H1 (cell line): Measurements from ENCODE around the gene RIPOR2. TPM values are rescaled to one million over a fixed set of nuclear protein-coding genes. Genes with fewer than 3 reads are reported as not detected.

Experiments
- CTCF ChIA-PET: fragments of 300-600 bp; sonication (Branson Sonifier 250); formaldehyde crosslinking; loops from one replicate; lab custom pipeline; 2021; ENCODE audit not compliant: partially characterized antibody; lab: Charles Lee
- POLR2A ChIA-PET: fragments of 300-600 bp; sonication (Branson Sonifier 250); formaldehyde crosslinking; loops from one replicate; lab custom pipeline; 2021; ENCODE audit warnings: inconsistent platforms; ENCODE audit not compliant: partially characterized antibody; lab: Charles Lee
- DNase-seq, 2 experiments: peaks; one replicate each; pipeline versions ENCODE4 v3.0.0 to v3.0.0-alpha.2; 2010 to 2022; ENCODE audit warnings: low spot score in 2 of 2, low read depth in 1 of 2, mixed read lengths in 1 of 2
- FAIRE-seq: peaks from 2 replicates; lab custom pipeline; 2011; peaks lifted over from hg19 to GRCh38; lab: Jason Lieb, UNC
- H2AFZ ChIP-seq: 2 replicates; pipeline ENCODE4 v1.8.1; 2012; ENCODE audit warnings: low read length, inconsistent platforms
- H2AK5ac ChIP-seq: 2 replicates; pipeline ENCODE4 v1.6.1; 2013; ENCODE audit warnings: low read depth, low read length
- H2BK120ac ChIP-seq: replicated peaks from 2 replicates; pipeline ENCODE3; 2013; ENCODE audit warnings: low read depth, low read length, inconsistent platforms
- H2BK12ac ChIP-seq: 2 replicates; pipeline ENCODE4 v1.6.1; 2013; ENCODE audit warnings: low read depth, low read length
- H2BK15ac ChIP-seq: 2 replicates; pipeline ENCODE4 v1.6.1; 2013; ENCODE audit warnings: low read length
- H2BK20ac ChIP-seq: 2 replicates; pipeline ENCODE4 v1.6.1; 2013; ENCODE audit warnings: low read length
- H2BK5ac ChIP-seq: 2 replicates; pipeline ENCODE4 v1.6.1; 2013; ENCODE audit warnings: low read depth, low read length
- H3K14ac ChIP-seq: 2 replicates; pipeline ENCODE4 v1.6.1; 2013; ENCODE audit warnings: inconsistent platforms; ENCODE audit not compliant: insufficient read length
- H3K18ac ChIP-seq: 2 replicates; pipeline ENCODE4 v1.6.1; 2013; ENCODE audit warnings: low read length; ENCODE audit errors: extremely low read depth
- H3K23ac ChIP-seq: 2 replicates; pipeline ENCODE4 v1.6.1; 2013; ENCODE audit warnings: inconsistent platforms; ENCODE audit not compliant: insufficient read length
- H3K23me2 ChIP-seq: 2 replicates; pipeline ENCODE4 v1.6.1; 2013; ENCODE audit warnings: low read depth, low read length
- H3K27ac ChIP-seq: 2 replicates; pipeline ENCODE4 v1.6.1; 2011; ENCODE audit warnings: low read depth, low read length, inconsistent platforms
- H3K27me3 ChIP-seq, 4 experiments: replicated peaks in 1 of 4; 1 replicate in 1 of 4; 2 replicates in 3 of 4; pipeline versions ENCODE4 v1.6.1 to v1.8.1; 2011 to 2013; ENCODE audit warnings: low read length in 3 of 4, mild to moderate bottlenecking in 3 of 4, inconsistent platforms in 2 of 4, mixed read lengths in 2 of 4, moderate library complexity in 1 of 4; ENCODE audit not compliant: control insufficient read depth in 3 of 4, insufficient read depth in 3 of 4; ENCODE audit errors: extremely low read depth in 1 of 4
- H3K36me3 ChIP-seq, 4 experiments: 2 replicates each; pipeline versions ENCODE4 v1.6.1 to v1.8.1; 2011 to 2013; ENCODE audit warnings: mild to moderate bottlenecking in 4 of 4, low read length in 3 of 4, moderate library complexity in 2 of 4, control low read depth in 1 of 4, inconsistent platforms in 1 of 4; ENCODE audit not compliant: insufficient read depth in 4 of 4, control insufficient read depth in 2 of 4
- H3K4ac ChIP-seq: replicated peaks from 2 replicates; pipeline ENCODE3; 2013; ENCODE audit warnings: low read length, low read depth, mixed read lengths, inconsistent platforms; ENCODE audit not compliant: insufficient read length
- H3K4me1 ChIP-seq, 4 experiments: replicated peaks in 1 of 4; 1 replicate in 1 of 4; 2 replicates in 3 of 4; pipeline versions ENCODE4 v1.6.1 to v1.8.1; 2011 to 2013; ENCODE audit warnings: low read length in 3 of 4, inconsistent platforms in 2 of 4, mixed read lengths in 1 of 4; ENCODE audit not compliant: insufficient read depth in 4 of 4, control insufficient read depth in 3 of 4
- H3K4me2 ChIP-seq, 2 experiments: 2 replicates each; pipeline versions ENCODE4 v1.6.1 to v1.8.1; 2011 to 2013; ENCODE audit warnings: low read depth in 2 of 2, low read length in 2 of 2, control low read depth in 1 of 2, inconsistent platforms in 1 of 2, mild to moderate bottlenecking in 1 of 2; ENCODE audit not compliant: insufficient read depth in 1 of 2
- H3K4me3 ChIP-seq, 4 experiments: fragments of 200-600, 300-600 bp in 1 of 4; sonication (generic), shearing (Covaris generic), sonication (Bioruptor Twin) in 1 of 4; 2 replicates each; pipeline versions ENCODE4 v1.5.1 to v1.8.1; 2011 to 2016; ENCODE audit warnings: low read length in 4 of 4, low read depth in 3 of 4, control low read depth in 2 of 4, inconsistent platforms in 2 of 4, mild to moderate bottlenecking in 2 of 4, mixed read lengths in 1 of 4, moderate library complexity in 1 of 4; ENCODE audit not compliant: insufficient read depth in 2 of 4; ENCODE audit errors: extremely low read depth in 1 of 4
- H3K56ac ChIP-seq: replicated peaks from 2 replicates; pipeline ENCODE3; 2013; ENCODE audit warnings: low read depth, mild to moderate bottlenecking, mixed read lengths, low read length, inconsistent platforms; ENCODE audit not compliant: insufficient read length
- H3K79me1 ChIP-seq: 2 replicates; pipeline ENCODE4 v1.6.1; 2013; ENCODE audit warnings: low read depth, low read length, control low read depth
- H3K79me2 ChIP-seq, 2 experiments: 2 replicates each; pipeline versions ENCODE4 v1.6.1 to v1.8.1; 2012 to 2013; ENCODE audit warnings: low read length in 2 of 2, mild to moderate bottlenecking in 2 of 2, inconsistent platforms in 1 of 2; ENCODE audit not compliant: insufficient read depth in 2 of 2, control insufficient read depth in 1 of 2
- H3K9ac ChIP-seq, 4 experiments: replicated peaks in 1 of 4; 1 replicate in 1 of 4; 2 replicates in 3 of 4; pipeline versions ENCODE4 v1.6.1 to v1.8.1; 2011 to 2013; ENCODE audit warnings: low read depth in 3 of 4, low read length in 3 of 4, control low read depth in 2 of 4, mild to moderate bottlenecking in 2 of 4, moderate library complexity in 2 of 4, inconsistent platforms in 1 of 4; ENCODE audit errors: extremely low read depth in 1 of 4
- H3K9me3 ChIP-seq, 2 experiments: 2 replicates each; pipeline versions ENCODE4 v1.6.1 to v1.8.1; 2012 to 2013; ENCODE audit warnings: mild to moderate bottlenecking in 2 of 2, moderate library complexity in 2 of 2, control low read depth in 1 of 2, inconsistent platforms in 1 of 2, low read depth in 1 of 2, low read length in 1 of 2, mixed read lengths in 1 of 2; ENCODE audit not compliant: insufficient read depth in 2 of 2
- H4K20me1 ChIP-seq, 2 experiments: replicated peaks in 1 of 2; 2 replicates each; pipeline versions ENCODE3 to v1.8.1; 2011 to 2013; ENCODE audit warnings: inconsistent platforms in 2 of 2, low read length in 2 of 2, mild to moderate bottlenecking in 1 of 2; ENCODE audit not compliant: insufficient read depth in 2 of 2, control insufficient read depth in 1 of 2
- H4K5ac ChIP-seq: 2 replicates; pipeline ENCODE4 v1.6.1; 2013; ENCODE audit warnings: low read length, low read depth, mixed read lengths, inconsistent platforms; ENCODE audit not compliant: insufficient read length
- H4K8ac ChIP-seq: 2 replicates; pipeline ENCODE4 v1.8.0; 2013; ENCODE audit warnings: mild to moderate bottlenecking, moderate library complexity, low read length, inconsistent platforms; ENCODE audit not compliant: insufficient read depth; ENCODE audit errors: extremely low read depth
- H4K91ac ChIP-seq: replicated peaks from 2 replicates; pipeline ENCODE3; 2013; ENCODE audit warnings: low read length, mixed read lengths, inconsistent platforms; ENCODE audit not compliant: insufficient read length
- CHD2 ChIP-seq: IDR thresholded peaks from 2 replicates; pipeline ENCODE4 v1.6.1; 2012; ENCODE audit warnings: low read length, improper control_type of control experiment
- FOSL1 ChIP-seq: IDR thresholded peaks from 2 replicates; pipeline ENCODE4 v1.6.1; 2011; ENCODE audit warnings: mild to moderate bottlenecking, low read depth, low read length, moderate library complexity; ENCODE audit not compliant: insufficient read depth
- KDM4A ChIP-seq: IDR thresholded peaks from one replicate; pipeline ENCODE4 v1.7.1; 2012; ENCODE audit warnings: low read depth, mild to moderate bottlenecking, moderate library complexity, low read length, inconsistent platforms; ENCODE audit not compliant: severe bottlenecking
- SAP30 ChIP-seq: fragments of 300-600 bp; sonication (generic); IDR thresholded peaks from 2 replicates; pipeline ENCODE4 v1.7.1; 2012; ENCODE audit warnings: low read length, moderate library complexity, mild to moderate bottlenecking, inconsistent platforms; ENCODE audit not compliant: insufficient read depth, insufficient replicate concordance
- SIRT6 ChIP-seq: IDR thresholded peaks from one replicate; pipeline ENCODE4 v1.7.1; 2012; ENCODE audit warnings: low read length, inconsistent platforms
- ZNF274 ChIP-seq: IDR thresholded peaks from 2 replicates; pipeline ENCODE4 v1.7.0; 2012; ENCODE audit warnings: low read length, borderline replicate concordance; ENCODE audit errors: extremely low read depth
- WGBS, 2 experiments: shearing (Covaris generic) in 1 of 2; methylation state at CpG; one replicate each; pipeline versions ENCODE4 v1.1.6 to v1.1.7; 2013 to 2015; ENCODE audit warnings: low lambda C conversion rate in 2 of 2, mixed read lengths in 2 of 2, inconsistent platforms in 1 of 2, low coverage in 1 of 2, missing lambda C conversion rate in 1 of 2; ENCODE audit not compliant: insufficient replicate concordance in 2 of 2, insufficient coverage in 1 of 2, insufficient read length in 1 of 2; ENCODE audit errors: extremely low coverage in 1 of 2, missing lambda C conversion rate in 1 of 2; 5-methylcytosine and 5-hydroxymethylcytosine counted together
- polyA plus RNA-seq, 7 experiments: library from polyadenylated mRNA; depleted of rRNA in 3 of 7; stranded (reverse) in 5 of 7; unstranded in 2 of 7; fragments of >200 nt in 5 of 7; fragments of 200-250 nt in 2 of 7; gene quantifications; 1 replicate in 5 of 7; 2 replicates in 1 of 7; 4 replicates in 1 of 7; pipeline versions ENCODE4 v1.2.1 to v1.2.3, GENCODE V29; 2011 to 2013; ENCODE audit warnings: missing spikeins in 2 of 7, mixed read lengths in 2 of 7
- total RNA-seq: library from RNA; stranded (reverse); fragmentation: NEBNext Ultra II Directional; extraction: Animal tissue kit (Norgen Biotek cat#: 25700); gene quantifications from 2 replicates; pipeline ENCODE4 v1.2.1, GENCODE V29; 2021

Gene RIPOR2
- total and polyA plus RNA-seq, 2 of the 8 experiments (the other 6 are each of a cell fraction or from before 2014, with no cell fraction given): 16.7 to 45.6 TPM

DNA sequence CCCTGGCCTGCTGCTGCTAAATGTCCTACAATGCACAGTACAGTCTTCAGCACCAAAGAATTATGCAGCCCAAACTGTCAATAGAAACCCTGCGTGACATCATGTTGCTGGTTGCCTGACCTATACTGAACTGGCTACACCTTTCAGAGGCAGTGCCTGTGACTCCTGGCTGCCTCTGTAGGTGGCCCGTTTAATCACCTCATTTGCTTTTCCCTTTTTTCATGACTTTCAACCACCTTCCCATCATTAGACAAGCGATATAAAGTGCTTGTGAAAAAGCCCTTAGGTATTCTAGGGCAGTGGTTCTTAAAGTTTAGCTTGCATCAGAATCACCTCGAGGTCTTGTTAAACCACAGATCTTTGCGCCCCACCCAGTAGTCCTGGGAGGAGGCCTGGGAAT, 33.0 kb upstream of the RIPOR2 start:
- Histone ChIP-seq H3K4me2 (no peak overlapping the region), H3K4ac (no peak overlapping the region), H3K9me3 (no peaks in the 10 kb centered on the region), H4K91ac (no peak overlapping the region), H2AK5ac (no peak overlapping the region), H4K5ac (no peak overlapping the region), H3K79me1 (no peaks in the 10 kb centered on the region), H3K23me2 (peaks cover 2% of the 10 kb centered on the region; the same call in 1 of the 2 replicates), H2BK15ac (no peak overlapping the region), H2BK5ac (no peak overlapping the region), H3K4me1 (peaks cover 0 to 7% (median 2%) of the 10 kb centered on the region in 4 experiments; a peak in 2 of 7 replicates), H3K4me3 (no peak overlapping the region), H2AFZ (no peak overlapping the region), H3K9ac (no peak overlapping the region), H4K8ac (no peak overlapping the region), H3K23ac (no peak overlapping the region), H3K14ac (no peak overlapping the region), H2BK120ac (no peak overlapping the region), H2BK12ac (no peak overlapping the region), H4K20me1 (no peaks in the 10 kb centered on the region), H3K36me3 (no peaks in the 10 kb centered on the region), H3K27me3 (no peaks in the 10 kb centered on the region), H3K56ac (no peak overlapping the region), H3K27ac (no peak overlapping the region), H3K79me2 (no peaks in the 10 kb centered on the region), H2BK20ac (no peak overlapping the region), H3K18ac (no peak overlapping the region)
- no peak for FAIRE-seq
- DNase-seq: no peak
- 88% methylated on average over 5 of the region's 5 CpGs; no CpG with 5 or more reads in 1 of the 2 experiments for WGBS, 2 experiments
- POLR2A ChIA-PET: interaction anchor here (1.0 to 2.1 kb wide), 2 partner anchors 11 to 23 kb away, joined by 3 to 5 read pairs; no protein-coding TSS in a partner anchor
- CTCF ChIA-PET: interaction anchor here (1.1 to 1.2 kb wide), 2 partner anchors 8 to 113 kb away, joined by 3 read pairs; no protein-coding TSS in a partner anchor
- no peak for TF ChIP-seq SAP30
- no peak for TF ChIP-seq SIRT6
- TF ChIP-seq ZNF274: no peak
- no peak for TF ChIP-seq CHD2
- TF ChIP-seq FOSL1: no peak
- no peak for TF ChIP-seq KDM4A
